AG09309 (cell line): ENCODE data around the gene ACAP3.

ENCODE experiments used
- DNase-seq: peaks from one replicate; pipeline ENCODE4 v3.0.0-alpha.2; 2010; ENCODE audit warnings: low read depth
- H3K4me3 ChIP-seq: 2 replicates; pipeline ENCODE4 v1.5.1; 2011; ENCODE audit warnings: mild to moderate bottlenecking, low read depth, low read length, moderate library complexity; ENCODE audit not compliant: control insufficient read depth
- CTCF ChIP-seq: IDR thresholded peaks from 2 replicates; pipeline ENCODE4 v1.5.1; 2011; ENCODE audit warnings: mild to moderate bottlenecking, low read depth, low read length, inconsistent platforms; ENCODE audit not compliant: insufficient read depth, control insufficient read depth; ENCODE audit errors: missing control alignments

The ACAP3 gene

DNA sequence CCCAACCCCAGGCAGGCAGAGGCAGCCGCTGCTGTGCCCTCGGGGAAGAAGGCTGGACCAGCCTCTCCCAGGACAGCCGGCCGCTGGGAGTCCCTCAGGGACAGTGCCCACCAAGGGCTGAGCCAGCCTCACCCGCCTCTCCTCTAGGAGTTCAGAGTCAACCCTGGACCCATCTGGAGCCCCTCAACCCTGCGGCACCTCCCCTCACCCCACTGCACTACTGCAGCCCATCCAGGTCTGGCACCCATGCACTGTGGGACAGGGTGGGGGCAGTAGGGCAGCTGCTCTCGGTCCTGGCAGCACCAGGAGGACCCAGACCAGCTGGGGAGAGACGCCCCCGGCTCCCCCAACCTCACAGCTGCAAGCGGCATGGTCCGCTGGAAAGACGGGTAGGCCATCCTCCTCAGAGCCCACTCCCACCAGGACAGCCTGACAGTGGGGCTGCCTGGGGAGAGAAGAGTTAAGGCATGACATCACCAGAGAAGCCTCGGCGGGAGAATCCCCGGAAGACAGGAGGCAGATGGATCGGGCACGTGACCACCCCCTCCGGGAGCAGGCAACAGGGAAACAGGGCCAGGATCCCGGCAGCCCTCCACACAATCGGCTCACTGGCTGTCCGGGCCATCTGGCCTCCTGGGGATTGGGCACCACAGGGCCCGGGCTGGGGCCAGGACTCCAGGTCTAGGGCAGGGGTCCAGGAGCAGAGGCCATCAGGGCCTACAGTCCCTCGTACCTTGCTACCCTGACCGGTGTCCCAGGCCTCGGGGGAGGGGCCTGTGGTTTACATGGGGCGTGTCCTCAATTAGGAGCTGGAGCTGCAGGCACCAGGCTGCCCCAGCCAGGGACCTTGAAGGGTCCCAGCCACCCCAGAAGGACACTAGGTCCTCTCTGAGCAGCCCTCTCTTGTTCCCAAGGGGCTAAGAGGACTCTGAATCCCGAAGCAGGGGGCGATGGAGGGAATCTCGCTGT lies 3.1 kb downstream of the ACAP3 start:
- peak overlapping the region; percentile 76 for H3K4me3 ChIP-seq
- no peak for TF ChIP-seq CTCF
- peak; percentile 31 for DNase-seq

- DNase-seq: no peak
- no peak overlapping the region for H3K4me3 ChIP-seq
- no peak for TF ChIP-seq CTCF
Observed at GRCh38 chr1:1303736-1304135, 4.0 kb downstream of the ACAP3 start.

DNA sequence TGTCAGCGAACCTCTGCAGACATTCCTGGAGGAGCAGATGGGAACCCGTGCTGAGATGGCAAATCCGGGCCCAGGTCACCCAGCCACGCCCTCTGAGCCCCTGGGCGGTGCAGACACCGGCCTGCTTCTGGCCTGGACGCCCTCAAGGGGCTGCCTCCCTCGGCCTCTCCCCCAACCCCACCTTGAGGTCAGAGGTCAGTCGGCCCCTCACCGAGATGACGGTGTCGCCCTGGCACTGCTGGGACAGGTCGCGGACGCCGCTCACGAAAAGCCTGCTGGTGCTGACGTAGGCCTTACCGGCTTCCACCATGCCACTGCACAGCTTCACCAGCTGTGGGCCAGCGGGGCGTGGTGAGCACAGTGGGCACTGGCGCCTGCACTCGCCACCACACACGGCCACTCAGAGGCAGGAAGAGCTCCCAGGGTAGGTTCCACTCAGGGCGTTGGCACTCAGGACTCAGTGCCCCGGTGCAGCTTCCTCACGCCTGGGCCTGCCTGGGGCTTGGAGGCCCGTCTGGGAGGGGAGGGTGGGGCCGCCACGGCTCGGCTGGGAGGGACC lies 4.7 kb downstream of the ACAP3 start:
- DNase-seq: no peak
- no peak for TF ChIP-seq CTCF
- no peak overlapping the region for H3K4me3 ChIP-seq

DNA sequence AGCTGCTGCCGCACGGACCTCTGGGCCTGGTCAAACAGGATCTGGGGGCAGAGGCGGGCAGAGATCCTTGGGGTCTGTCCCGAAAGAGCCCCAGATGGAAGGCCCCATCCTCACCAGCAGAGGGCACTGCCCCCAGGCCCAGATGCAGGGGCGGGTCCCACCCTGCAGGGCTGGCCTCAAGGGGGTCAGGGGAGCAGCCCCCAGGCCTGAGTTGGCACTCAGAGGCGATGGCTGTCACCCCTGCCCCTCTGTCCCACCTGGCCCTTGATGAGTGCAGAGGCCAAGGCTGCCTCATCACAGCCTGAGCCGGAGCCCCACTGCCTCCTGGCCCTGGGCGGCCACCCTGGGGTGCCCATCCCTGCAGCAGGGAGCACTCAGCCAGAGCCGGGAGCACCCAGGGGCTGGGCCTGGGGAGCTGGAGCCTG lies 5.7 kb downstream of the ACAP3 start:
- no peak overlapping the region for H3K4me3 ChIP-seq
- TF ChIP-seq CTCF: peak; percentile 53
- DNase-seq: no peak

- DNase-seq: no peak
- TF ChIP-seq CTCF: no peak
- no peak overlapping the region for H3K4me3 ChIP-seq
Observed at GRCh38 chr1:1300352-1300739, 7.4 kb downstream of the ACAP3 start.

- no peak for DNase-seq
- peak; percentile 23 for TF ChIP-seq CTCF
Observed at GRCh38 chr1:1299686-1300351, 7.9 kb downstream of the ACAP3 start.

More at GRCh38 chr1:1299686-1300351, 7.9 kb downstream of the ACAP3 start:
- no peak overlapping the region for H3K4me3 ChIP-seq
